Fibroblast of lung (primary cell): ENCODE results near the gene CDC123.

Source experiments
- CTCF ChIP-seq, 2 donors: IDR thresholded peaks in 1 of 2; conservative IDR thresholded peaks in 1 of 2; 1 replicate in 1 of 2; 2 replicates in 1 of 2; pipeline ENCODE4 v1.5.1; 2011 to 2012; ENCODE audit warnings: low read length in 2 of 2, control low read depth in 1 of 2, inconsistent platforms in 1 of 2, low read depth in 1 of 2, mild to moderate bottlenecking in 1 of 2
- EZH2 ChIP-seq: IDR thresholded peaks from 2 replicates; pipeline ENCODE4 v1.5.1; 2012; ENCODE audit warnings: low read length, control low read depth, mild to moderate bottlenecking; ENCODE audit errors: missing control alignments

GRCh38 chr10:12179606-12180170 lies 16.3 kb upstream of the CDC123 start:
- TF ChIP-seq CTCF (conservative IDR thresholded peaks at IDR 0.05 in 1 of 2, IDR thresholded peaks at IDR 0.05 in 1 of 2; ENCODE audit: low read depth in 1 of 2, low read length in 2 of 2) (no peak), EZH2 (no peak)
